GM19395 (cell line): ENCODE results near the gene TARP.
"Not testable (repeated sequence)": the region's sequence is repeated elsewhere in the genome, so short reads cannot be mapped to it uniquely, and the experiment has no call there.

Experiments used
- ATAC-seq: cut with Tn5 transposase; IDR thresholded peaks from one replicate; pipeline ENCODE4 v1.9.1; 2021; ENCODE audit warnings: mild to moderate bottlenecking, moderate library complexity; ENCODE audit not compliant: unreplicated experiment

The TARP gene

GRCh38 chr7:38299275-38299931 is 26.0 kb upstream of the TARP start:
- no peak for ATAC-seq

- peak; percentile 78 for ATAC-seq
These were observed 22.8 kb upstream of the TARP start for GRCh38 chr7:38296059-38296857.

GRCh38 chr7:38294926-38295325 is 21.5 kb upstream of the TARP start:
- no peak for ATAC-seq

GRCh38 chr7:38292442-38292841 is 19.0 kb upstream of the TARP start:
- no peak for ATAC-seq

GRCh38 chr7:38291650-38292049 is 18.2 kb upstream of the TARP start:
- ATAC-seq = no peak

- ATAC-seq = no peak
These were observed 17.7 kb upstream of the TARP start for GRCh38 chr7:38291117-38291647.

- ATAC-seq = no peak
These were observed 11.1 kb upstream of the TARP start for GRCh38 chr7:38284553-38284952.

- ATAC-seq = no peak
These were observed 10.4 kb upstream of the TARP start for GRCh38 chr7:38283809-38284208.

GRCh38 chr7:38283107-38283506 is 9.7 kb upstream of the TARP start:
- no peak for ATAC-seq

- no peak for ATAC-seq
These were observed 8.6 kb upstream of the TARP start for GRCh38 chr7:38282081-38282480.

- no peak for ATAC-seq
These were observed 7.8 kb upstream of the TARP start for GRCh38 chr7:38281266-38281665.

GRCh38 chr7:38280707-38281106 is 7.3 kb upstream of the TARP start:
- no peak for ATAC-seq

- ATAC-seq = no peak
These were observed 6.6 kb upstream of the TARP start for GRCh38 chr7:38280000-38280399.

- ATAC-seq = no peak
These were observed 2.9 kb upstream of the TARP start for GRCh38 chr7:38276096-38276877.

- ATAC-seq = no peak
These were observed 1.6 kb upstream of the TARP start for GRCh38 chr7:38274927-38275620.

GRCh38 chr7:38274486-38274885 is 1.1 kb upstream of the TARP start:
- ATAC-seq = no peak

- not testable (repeated sequence) for ATAC-seq
These were observed 3.0 kb downstream of the TARP start for GRCh38 chr7:38270405-38270804.

- not testable (repeated sequence) for ATAC-seq
These were observed 3.6 kb downstream of the TARP start for GRCh38 chr7:38269704-38270346.

- ATAC-seq = peak; percentile 60
These were observed 7.5 kb downstream of the TARP start for GRCh38 chr7:38265958-38266357.

- not testable (repeated sequence) for ATAC-seq
These were observed 8.8 kb downstream of the TARP start for GRCh38 chr7:38264602-38265001.
